Activated CD4-positive, alpha-beta T cell treated with anti-CD3 and anti-CD28 coated beads for 36 hours (primary cell): ENCODE data around the gene EIPR1. TPM values are rescaled to one million over a fixed set of nuclear protein-coding genes. Genes with fewer than 3 reads are reported as not detected.

ENCODE experiments used
- ATAC-seq: fragments of 200-7000 bp; cut with Tn5 transposase; one replicate; pipeline ENCODE4 v1.10.0; 2021; ENCODE audit warnings: mild to moderate bottlenecking, moderate library complexity
- CTCF ChIA-PET: fragments of 350-600 bp; sonication (Branson Sonifier 250); formaldehyde crosslinking; loops from one replicate; lab custom pipeline; 2021; ENCODE audit warnings: antibody characterized with exemption; lab: Charles Lee
- POLR2A ChIA-PET: fragments of 350-600 bp; sonication (Branson Sonifier 250); formaldehyde crosslinking; loops from one replicate; lab custom pipeline; 2021; ENCODE audit warnings: antibody characterized with exemption, inconsistent platforms; lab: Charles Lee
- DNase-seq: peaks from one replicate; pipeline ENCODE4 v3.0.0-alpha.2; 2020
- H3K27ac Mint-ChIP-seq: one replicate; pipeline ENCODE4 v1.8.0; 2021; ENCODE audit warnings: mixed read lengths
- H3K27me3 Mint-ChIP-seq: one replicate; pipeline ENCODE4 v1.8.0; 2021; ENCODE audit warnings: mixed read lengths
- H3K36me3 Mint-ChIP-seq: one replicate; pipeline ENCODE4 v1.8.0; 2021; ENCODE audit warnings: low read depth, mixed read lengths
- H3K4me1 Mint-ChIP-seq: one replicate; pipeline ENCODE4 v1.8.0; 2021; ENCODE audit warnings: mixed read lengths
- H3K4me3 Mint-ChIP-seq: one replicate; pipeline ENCODE4 v1.8.0; 2021; ENCODE audit warnings: mild to moderate bottlenecking, moderate library complexity, mixed read lengths
- H3K9me3 Mint-ChIP-seq: one replicate; pipeline ENCODE4 v1.8.0; 2021; ENCODE audit warnings: low read depth, mixed read lengths
- intact Hi-C, 2 experiments: fragments of 100-400 bp; cut with DNase I in 1 of 2; cut with micrococcal nuclease in 1 of 2; formaldehyde crosslinking; loops; one replicate each; pipeline versions ENCODE4 v1.14.2 to v1.15.1; 2022 to 2024; cut with DNase I, micrococcal nuclease
- total RNA-seq, 2 experiments: library from RNA; stranded (reverse); gene quantifications; one replicate each; pipeline ENCODE4 v1.2.3, GENCODE V29; 2021

The EIPR1 gene
- total RNA-seq, 2 experiments from 2014 or later: 38.6 to 58.2 TPM

DNA sequence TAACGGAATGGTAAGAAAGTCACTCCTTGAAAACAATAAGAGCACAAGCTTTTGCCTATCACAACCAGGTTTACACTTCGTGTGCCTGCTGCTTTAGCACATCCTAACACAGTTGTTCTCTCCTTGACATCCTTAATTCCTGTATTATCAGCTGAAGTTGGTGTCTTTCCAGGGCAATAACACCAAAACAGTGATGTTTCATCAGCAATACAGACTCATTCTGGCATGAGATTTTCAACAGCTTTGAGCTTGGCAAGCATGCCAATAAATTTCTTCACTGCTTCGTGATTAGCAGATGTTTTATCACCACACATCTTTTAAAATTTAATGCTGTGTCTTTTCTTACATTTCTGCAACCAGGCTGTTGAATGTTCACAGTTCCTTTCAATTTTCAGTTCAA, 148.4 kb downstream of the EIPR1 start:
- intact Hi-C loops: no loop called here
- ATAC-seq (no peak), DNase-seq (no peak)
- Mint-ChIP-seq H3K4me1 (peaks cover 16% of the 10 kb centered on the region), H3K27me3 (no peaks in the 10 kb centered on the region), H3K36me3 (peaks cover 51% of the 10 kb centered on the region), H3K4me3 (no peak overlapping the region), H3K9me3 (peaks cover 25% of the 10 kb centered on the region), H3K27ac (no peak overlapping the region)
- POLR2A ChIA-PET: no interaction called here
- CTCF ChIA-PET: no interaction called here

DNA sequence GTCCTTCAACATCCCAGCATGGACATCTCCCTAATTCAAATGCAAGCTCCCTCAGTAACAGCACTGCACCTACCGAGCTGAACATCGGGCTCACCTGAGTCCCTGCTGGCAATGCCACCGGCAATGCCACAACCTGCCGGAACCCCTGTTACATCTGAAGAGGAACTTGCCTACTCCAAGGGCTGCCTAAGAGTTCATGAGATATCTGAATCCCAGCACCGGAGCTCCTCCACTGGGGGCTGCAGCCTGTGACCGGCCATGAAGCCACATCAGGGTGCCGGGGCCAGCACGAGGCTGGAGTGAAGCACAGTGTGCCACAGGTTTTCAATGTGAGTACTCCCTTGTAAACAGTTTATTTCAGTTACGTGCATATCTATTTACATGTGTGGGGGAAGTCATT, 152.9 kb downstream of the EIPR1 start:
- intact Hi-C loops: loop anchor here in 1 of 2 experiments (5.0 kb wide), 1 partner anchor 612 kb away; no protein-coding TSS in a partner anchor
- H3K4me3 Mint-ChIP-seq: no peak overlapping the region
- CTCF ChIA-PET: no interaction called here

DNA sequence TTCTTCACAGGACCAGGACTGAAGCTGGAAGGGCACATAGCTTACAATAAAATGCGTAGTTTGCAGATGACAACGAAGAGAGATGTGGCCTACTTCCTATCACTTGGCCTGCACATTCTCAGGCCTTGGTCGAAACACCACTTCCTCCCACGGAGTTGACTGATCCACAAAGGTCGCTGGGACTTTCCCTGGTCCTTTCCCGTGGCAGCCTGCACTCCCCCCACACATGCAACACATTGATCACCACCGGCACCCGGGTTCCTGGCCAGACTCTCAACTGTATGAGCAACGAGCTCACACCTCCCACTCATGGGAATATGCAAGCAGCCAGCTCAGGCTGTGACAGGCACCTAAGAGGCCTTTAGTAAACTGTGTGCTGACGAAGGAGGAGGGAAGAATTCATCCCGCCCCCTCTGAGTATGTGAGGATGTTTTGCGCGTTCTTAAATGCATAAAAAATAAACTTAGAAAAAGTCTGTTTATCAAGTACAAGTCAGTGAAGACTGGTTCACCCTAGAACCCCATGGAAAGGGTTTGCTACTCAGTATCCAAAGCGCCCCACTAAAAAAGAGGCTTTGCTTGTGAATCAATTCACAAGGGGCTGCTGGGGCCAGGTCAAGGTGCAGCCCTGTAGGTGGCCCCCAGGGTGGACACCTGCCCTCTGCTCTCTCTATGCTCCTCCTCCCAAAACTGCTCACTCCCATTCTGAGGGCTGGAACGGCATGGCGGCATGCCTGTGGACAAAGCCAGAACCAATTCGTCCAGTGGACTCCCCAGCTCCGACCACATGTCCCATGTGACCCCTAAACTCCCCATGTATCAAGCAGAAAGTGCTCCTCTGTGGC, 154.3 kb downstream of the EIPR1 start:
- no peaks in the 10 kb centered on the region for H3K27me3 Mint-ChIP-seq
- H3K9me3 Mint-ChIP-seq: peaks cover 34% of the 10 kb centered on the region
- H3K36me3 Mint-ChIP-seq: peaks cover 47% of the 10 kb centered on the region
- peaks cover 40% of the 10 kb centered on the region for H3K4me1 Mint-ChIP-seq
- H3K27ac Mint-ChIP-seq: peak overlapping the region; percentile 99
- POLR2A ChIA-PET: interaction anchor here (0.5 to 2.0 kb wide), 3 partner anchors 9 to 172 kb away, joined by 3 to 7 read pairs (median 6); no protein-coding TSS in a partner anchor
- intact Hi-C loops: loop anchor here (1.0 to 5.0 kb wide), 7 partner anchors 16 to 611 kb away; partner anchors contain the start of genes EIPR1 (in 2 of the 2), ADI1 (in 1 of the 2), RNASEH1 (in 1 of the 2) and RPS7 (in 1 of the 2)
- DNase-seq (peak; percentile 96), ATAC-seq (peak; percentile 92)
- CTCF ChIA-PET: interaction anchor here (0.6 to 1.5 kb wide), 6 partner anchors 16 to 394 kb away, joined by 3 to 4 read pairs (median 3); no protein-coding TSS in a partner anchor
- peak overlapping the region; percentile 51 for H3K4me3 Mint-ChIP-seq

More for the DNA sequence above, 152.9 kb downstream of the EIPR1 start:
- Mint-ChIP-seq H3K27ac (peak overlapping the region; percentile 99), H3K4me1 (peaks cover 40% of the 10 kb centered on the region), H3K9me3 (peaks cover 41% of the 10 kb centered on the region), H3K27me3 (no peaks in the 10 kb centered on the region), H3K36me3 (peaks cover 50% of the 10 kb centered on the region)
- POLR2A ChIA-PET: no interaction called here
- no peak for ATAC-seq
- DNase-seq: no peak

DNA sequence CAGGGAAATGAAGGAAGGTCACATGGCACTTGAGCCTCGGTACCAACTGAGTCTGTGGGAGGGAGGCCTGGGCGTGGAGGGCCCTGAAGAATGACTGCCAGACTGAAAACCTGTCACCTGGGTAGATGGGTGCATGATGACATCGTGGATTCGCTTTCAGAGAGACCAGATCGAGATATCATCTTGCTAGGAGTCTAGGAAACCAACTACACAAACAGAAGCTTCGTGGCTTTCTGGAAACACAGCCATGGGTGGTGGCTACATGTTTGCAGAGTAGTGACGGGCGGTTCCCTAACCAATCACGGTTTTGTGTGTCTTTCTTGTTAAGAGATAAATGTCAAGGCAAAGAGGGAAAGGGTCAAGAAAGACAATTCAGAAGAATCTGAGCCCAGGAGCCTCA, 155.0 kb downstream of the EIPR1 start:
- peak overlapping the region; percentile 99 for H3K27ac Mint-ChIP-seq
- DNase-seq (peak; percentile 80), ATAC-seq (peak; percentile 77)
- peaks cover 43% of the 10 kb centered on the region for H3K4me1 Mint-ChIP-seq
- H3K36me3 Mint-ChIP-seq: peaks cover 42% of the 10 kb centered on the region
- no peaks in the 10 kb centered on the region for H3K27me3 Mint-ChIP-seq
- peak overlapping the region; percentile 51 for H3K4me3 Mint-ChIP-seq
- ChIA-PET POLR2A (interaction anchor here (0.5 to 2.0 kb wide), 3 partner anchors 10 to 172 kb away, joined by 3 to 7 read pairs (median 6); no protein-coding TSS in a partner anchor), CTCF (interaction anchor here (0.6 to 1.5 kb wide), 5 partner anchors 17 to 394 kb away, joined by 3 to 4 read pairs (median 3); no protein-coding TSS in a partner anchor)
- intact Hi-C loops: loop anchor here (1.0 to 5.0 kb wide), 7 partner anchors 17 to 610 kb away; partner anchors contain the start of genes EIPR1 (in 2 of the 2), ADI1 (in 1 of the 2), RNASEH1 (in 1 of the 2) and RPS7 (in 1 of the 2)
- peaks cover 33% of the 10 kb centered on the region for H3K9me3 Mint-ChIP-seq

DNA sequence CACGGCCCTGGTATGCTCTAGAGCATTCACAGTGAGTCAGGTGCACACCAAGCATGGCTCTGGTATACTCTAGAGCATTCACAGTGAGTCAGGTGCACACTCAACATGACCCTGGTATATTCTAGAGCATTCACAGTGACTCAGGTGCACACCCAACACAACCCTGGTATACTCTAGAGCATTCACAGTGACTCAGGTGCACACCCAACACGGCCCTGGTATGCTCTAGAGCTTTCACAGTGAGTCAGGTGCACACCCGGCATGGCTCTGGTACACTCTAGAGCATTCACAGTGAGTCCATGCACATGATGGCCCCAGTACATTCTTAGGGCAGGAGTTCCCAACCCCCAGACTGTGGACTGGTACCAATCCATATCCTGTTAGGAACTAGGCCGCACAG, 158.1 kb downstream of the EIPR1 start:
- POLR2A ChIA-PET: no interaction called here
- Mint-ChIP-seq H3K4me3 (no peak overlapping the region), H3K4me1 (peaks cover 57% of the 10 kb centered on the region), H3K27ac (no peak overlapping the region), H3K27me3 (no peaks in the 10 kb centered on the region), H3K9me3 (peaks cover 16% of the 10 kb centered on the region), H3K36me3 (peaks cover 30% of the 10 kb centered on the region)
- DNase-seq (no peak), ATAC-seq (no peak)
- intact Hi-C loops: no loop called here
- CTCF ChIA-PET: no interaction called here

DNA sequence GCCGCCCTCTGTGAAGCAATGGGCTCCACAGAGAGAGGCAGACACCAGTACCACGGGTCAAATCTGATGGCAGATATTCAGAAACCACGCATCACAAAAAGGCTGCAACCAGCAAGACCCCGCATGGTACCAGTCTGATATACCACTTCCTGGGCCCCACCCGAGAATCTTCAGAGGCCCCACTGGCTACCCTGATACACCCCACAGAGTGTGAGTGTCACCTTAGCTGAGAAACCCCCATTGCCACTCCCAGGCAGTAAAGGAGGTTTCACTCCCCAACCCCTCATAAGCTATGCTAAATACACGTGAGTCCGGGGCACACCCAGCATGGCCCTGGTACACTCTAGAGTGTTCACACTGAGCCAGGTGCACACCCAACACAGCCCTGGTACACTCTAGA, 160.0 kb downstream of the EIPR1 start:
- ATAC-seq: no peak
- H3K4me1 Mint-ChIP-seq: peaks cover 43% of the 10 kb centered on the region
- intact Hi-C loops: no loop called here

DNA sequence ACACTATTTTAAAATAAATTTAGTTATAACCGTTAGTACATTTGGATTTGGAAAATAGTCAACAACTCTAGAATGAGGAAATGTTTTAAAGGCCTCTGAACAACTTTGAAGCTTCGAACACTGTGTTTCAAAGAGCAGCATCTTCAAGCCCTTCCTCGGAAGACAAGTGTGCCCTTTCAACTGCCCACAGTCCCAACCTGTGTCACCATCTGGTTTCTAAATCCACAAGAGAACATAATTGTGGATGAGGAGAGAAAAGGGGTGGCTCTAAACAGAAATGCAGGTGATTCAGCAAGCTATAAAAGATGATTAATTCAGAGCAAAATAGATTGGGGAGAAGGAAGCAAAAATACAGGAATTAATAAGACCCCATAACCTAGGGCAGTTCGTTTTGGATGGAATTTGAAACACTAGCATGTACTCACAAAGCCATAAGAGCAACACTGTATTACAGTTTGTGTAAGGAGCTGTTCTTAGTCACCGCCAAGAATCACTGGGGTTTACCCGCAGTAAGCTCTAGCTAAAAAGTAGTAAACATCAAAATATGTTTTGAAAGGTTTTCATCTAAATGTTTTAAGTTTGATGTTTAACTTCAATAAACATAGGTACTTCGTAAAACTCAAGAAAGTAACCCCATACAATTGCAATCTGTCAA, 160.7 kb downstream of the EIPR1 start:
- DNase-seq: no peak
- peak overlapping the region; percentile 48 for H3K27ac Mint-ChIP-seq
- peaks cover 37% of the 10 kb centered on the region for H3K4me1 Mint-ChIP-seq

More for the DNA sequence above, 160.0 kb downstream of the EIPR1 start:
- POLR2A ChIA-PET: interaction anchor here (0.6 to 0.7 kb wide), 2 partner anchors 39 to 52 kb away, joined by 3 to 6 read pairs; no protein-coding TSS in a partner anchor
- Mint-ChIP-seq H3K36me3 (peaks cover 29% of the 10 kb centered on the region), H3K9me3 (peaks cover 10% of the 10 kb centered on the region), H3K27ac (peak overlapping the region; percentile 37), H3K27me3 (no peaks in the 10 kb centered on the region), H3K4me3 (no peak overlapping the region)
- CTCF ChIA-PET: interaction anchor here (0.8 kb wide), 1 partner anchor 10 kb away, joined by 3 read pairs; no protein-coding TSS in a partner anchor
- no peak for DNase-seq

DNA sequence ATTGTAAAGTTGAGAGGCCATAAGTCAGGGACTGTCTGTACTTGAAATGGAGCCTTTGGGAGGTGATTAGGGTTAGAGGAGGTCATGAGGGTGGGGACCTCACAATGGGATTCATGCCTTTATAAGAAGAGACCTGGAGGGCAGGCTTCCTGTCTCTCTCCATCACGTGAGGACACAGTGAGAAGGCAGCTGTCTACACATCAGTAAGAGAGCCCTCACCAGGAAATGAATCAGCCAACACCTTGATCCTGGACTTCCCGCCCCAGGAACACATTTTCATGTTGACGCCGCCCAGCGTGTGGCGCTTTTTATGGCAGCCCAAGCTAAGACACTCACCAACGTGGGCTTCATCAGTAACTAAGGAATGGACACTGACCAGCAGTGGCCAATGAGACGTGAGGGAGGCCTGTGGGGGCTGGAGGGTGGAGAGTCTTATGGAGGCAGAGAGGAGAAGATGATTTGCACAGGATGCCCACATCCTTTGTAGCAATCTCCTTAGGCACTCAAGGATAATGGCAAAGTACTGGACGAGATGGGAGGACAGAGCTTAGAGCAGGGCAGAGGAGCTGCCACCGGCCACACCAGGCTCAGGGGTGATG, 162.7 kb downstream of the EIPR1 start:
- Mint-ChIP-seq H3K27ac (peak overlapping the region; percentile 63), H3K4me1 (peaks cover 33% of the 10 kb centered on the region), H3K27me3 (no peaks in the 10 kb centered on the region), H3K9me3 (peaks cover under 1% of the 10 kb centered on the region), H3K4me3 (no peak overlapping the region), H3K36me3 (peaks cover 22% of the 10 kb centered on the region)
- ChIA-PET POLR2A (no interaction called here), CTCF (interaction anchor here (0.6 to 1.1 kb wide), 2 partner anchors 17 to 134 kb away, joined by 3 read pairs; no protein-coding TSS in a partner anchor)
- intact Hi-C loops: no loop called here
- DNase-seq: no peak
- peak; percentile 62 for ATAC-seq

More for the DNA sequence above, 160.7 kb downstream of the EIPR1 start:
- CTCF ChIA-PET: interaction anchor here (0.6 to 1.4 kb wide), 3 partner anchors 9 to 18 kb away, joined by 3 read pairs; no protein-coding TSS in a partner anchor
- Mint-ChIP-seq H3K36me3 (peaks cover 28% of the 10 kb centered on the region), H3K4me3 (no peak overlapping the region), H3K9me3 (peaks cover 10% of the 10 kb centered on the region), H3K27me3 (no peaks in the 10 kb centered on the region)
- ATAC-seq: peak; percentile 69
- POLR2A ChIA-PET: interaction anchor here (0.6 kb wide), 1 partner anchor 53 kb away, joined by 3 read pairs; no protein-coding TSS in a partner anchor
- intact Hi-C loops: no loop called here

DNA sequence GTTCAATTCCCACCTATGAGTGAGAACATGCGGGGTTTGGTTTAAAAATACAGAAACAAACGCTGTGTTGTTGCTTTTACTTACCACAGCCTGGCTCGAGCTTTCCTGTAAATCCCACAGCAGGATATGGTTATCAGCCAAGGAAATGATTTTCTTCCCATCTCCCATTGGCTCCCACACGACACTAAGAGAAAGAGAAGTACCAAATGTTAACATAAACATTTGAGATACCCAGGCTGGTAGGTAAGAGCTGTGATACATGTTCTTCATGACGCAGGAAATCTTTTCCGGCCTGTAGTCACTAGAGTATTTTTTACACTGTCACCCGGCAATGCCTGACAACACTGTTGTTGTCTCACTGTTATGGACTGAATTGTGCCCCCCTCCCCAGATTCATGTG, 163.6 kb downstream of the EIPR1 start:
- Mint-ChIP-seq H3K9me3 (no peaks in the 10 kb centered on the region), H3K36me3 (peaks cover 19% of the 10 kb centered on the region), H3K4me1 (peaks cover 33% of the 10 kb centered on the region), H3K4me3 (no peak overlapping the region), H3K27ac (no peak overlapping the region), H3K27me3 (no peaks in the 10 kb centered on the region)
- CTCF ChIA-PET: no interaction called here
- intact Hi-C loops: no loop called here
- DNase-seq (no peak), ATAC-seq (no peak)
- POLR2A ChIA-PET: no interaction called here

DNA sequence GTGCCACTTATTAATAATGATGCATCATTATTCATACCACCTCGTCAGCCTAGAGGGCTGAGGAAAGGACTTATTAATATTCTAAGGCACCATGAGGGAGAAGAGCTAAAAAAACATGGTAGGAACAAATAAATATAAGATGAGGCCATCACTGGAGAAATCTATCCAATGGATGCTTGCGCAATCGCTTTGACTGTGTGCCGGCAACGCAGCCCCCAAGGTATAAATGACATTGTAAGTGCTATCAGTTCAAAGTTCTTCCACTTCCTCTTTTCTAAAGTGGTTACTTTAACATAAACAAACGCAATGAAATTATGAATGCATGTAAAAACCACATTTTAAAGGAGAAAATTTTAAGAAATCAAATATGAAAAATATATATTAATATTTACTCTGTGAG, 164.6 kb downstream of the EIPR1 start:
- ATAC-seq (no peak), DNase-seq (no peak)
- no peaks in the 10 kb centered on the region for H3K9me3 Mint-ChIP-seq
- POLR2A ChIA-PET: no interaction called here
- intact Hi-C loops: no loop called here
- CTCF ChIA-PET: interaction anchor here (1.1 kb wide), 1 partner anchor 11 kb away, joined by 3 read pairs; no protein-coding TSS in a partner anchor
- H3K36me3 Mint-ChIP-seq: peaks cover 20% of the 10 kb centered on the region
- peaks cover 33% of the 10 kb centered on the region for H3K4me1 Mint-ChIP-seq
- no peak overlapping the region for H3K4me3 Mint-ChIP-seq
- no peak overlapping the region for H3K27ac Mint-ChIP-seq
- no peaks in the 10 kb centered on the region for H3K27me3 Mint-ChIP-seq

DNA sequence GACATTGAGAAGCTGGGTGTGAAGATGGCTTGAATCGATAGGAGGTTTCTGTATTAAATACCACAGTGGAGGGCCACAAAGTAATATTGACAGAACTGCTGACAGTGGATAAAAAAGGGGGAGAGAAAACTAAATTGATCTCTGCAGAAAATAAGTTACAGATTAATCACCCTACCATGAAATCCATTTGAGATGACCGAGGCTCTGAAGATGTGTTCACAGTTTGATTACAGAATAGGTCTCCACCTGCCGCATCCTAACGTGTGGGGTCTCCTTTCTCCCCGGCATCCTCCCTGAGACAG, 165.6 kb downstream of the EIPR1 start:
- Mint-ChIP-seq H3K4me1 (peaks cover 26% of the 10 kb centered on the region), H3K9me3 (no peaks in the 10 kb centered on the region), H3K27ac (no peak overlapping the region), H3K27me3 (no peaks in the 10 kb centered on the region), H3K36me3 (peaks cover 20% of the 10 kb centered on the region), H3K4me3 (no peak overlapping the region)
- ATAC-seq (no peak), DNase-seq (no peak)
- intact Hi-C loops: no loop called here
- ChIA-PET POLR2A (no interaction called here), CTCF (no interaction called here)
